Fibroblast of skin of abdomen (primary cell): ENCODE results near the gene GSDMA.
A peak's percentile ranks its signal among the peaks of the same experiment; 100 is the strongest.
"Not testable (repeated sequence)": the region's sequence is repeated elsewhere in the genome, so short reads cannot be mapped to it uniquely, and the experiment has no call there.

Experiments used
- DNase-seq: peaks from one replicate; pipeline ENCODE4 v3.0.0-alpha.2; 2013

The GSDMA gene

GRCh38 chr17:39929646-39930407 is 33.0 kb upstream of the GSDMA start:
- peak; percentile 88 for DNase-seq

DNA sequence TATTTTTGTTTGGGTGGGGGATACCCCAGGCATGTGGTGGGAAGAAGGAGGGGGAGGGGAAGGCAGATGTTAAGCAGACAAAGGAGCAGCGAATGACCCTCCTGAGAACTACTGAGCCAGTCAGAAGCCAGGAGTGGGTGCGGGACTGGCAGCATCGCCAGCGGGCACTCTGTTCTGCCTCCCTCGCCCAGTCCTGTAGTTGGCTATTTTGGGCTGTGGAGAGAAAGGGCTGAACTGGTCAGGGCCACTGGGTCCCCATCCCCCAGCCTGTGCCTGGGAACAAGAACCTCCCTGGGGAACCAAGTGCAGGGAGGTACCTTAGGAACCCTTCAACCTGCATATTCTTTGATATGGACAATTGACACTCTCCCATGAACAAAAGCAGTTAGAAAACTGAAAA is 28.9 kb upstream of the GSDMA start:
- no peak for DNase-seq

- DNase-seq = no peak
These were observed 28.5 kb upstream of the GSDMA start for GRCh38 chr17:39934324-39934723.

DNA sequence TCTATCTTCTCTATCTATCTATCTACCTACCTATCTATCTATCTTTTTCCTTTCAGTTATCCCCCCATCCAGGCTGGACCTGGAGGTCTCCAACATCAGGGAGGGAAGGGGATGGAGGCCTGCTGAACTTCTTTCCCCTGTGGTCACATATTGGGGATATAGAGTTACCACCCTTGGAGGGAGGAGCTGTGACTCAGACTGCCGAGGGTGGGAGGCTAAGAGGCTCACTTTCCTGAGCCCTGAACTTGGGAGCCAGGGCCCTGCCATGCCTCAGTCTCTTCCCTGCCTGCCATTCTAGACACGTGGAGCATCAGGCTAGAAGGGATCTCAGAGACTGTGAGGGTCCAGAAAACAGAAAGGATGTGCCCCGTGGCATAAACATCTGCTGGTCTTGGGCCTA is 26.9 kb upstream of the GSDMA start:
- DNase-seq = no peak

DNA sequence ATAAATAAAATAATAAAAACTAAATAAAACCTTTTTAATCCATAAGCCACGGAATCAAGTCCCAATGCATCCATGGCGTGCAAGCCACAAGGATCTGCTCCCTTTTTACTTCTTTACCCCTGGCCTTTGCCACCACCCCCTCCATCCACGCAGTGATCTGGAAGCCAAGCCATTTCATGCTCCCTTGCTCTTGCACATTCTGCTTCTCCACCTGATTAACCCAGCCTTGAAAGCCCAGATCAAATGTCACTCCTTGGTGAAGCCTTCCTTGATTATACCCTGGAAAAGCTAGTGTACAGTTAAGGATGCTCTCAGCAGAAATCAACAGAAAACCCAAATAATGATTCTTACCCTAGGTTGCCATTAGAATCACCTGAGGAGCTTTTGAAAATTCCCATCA is 25.4 kb upstream of the GSDMA start:
- DNase-seq = no peak

- no peak for DNase-seq
These were observed 24.5 kb upstream of the GSDMA start for GRCh38 chr17:39938140-39938869.

- no peak for DNase-seq
These were observed 23.7 kb upstream of the GSDMA start for GRCh38 chr17:39939106-39939505.

DNA sequence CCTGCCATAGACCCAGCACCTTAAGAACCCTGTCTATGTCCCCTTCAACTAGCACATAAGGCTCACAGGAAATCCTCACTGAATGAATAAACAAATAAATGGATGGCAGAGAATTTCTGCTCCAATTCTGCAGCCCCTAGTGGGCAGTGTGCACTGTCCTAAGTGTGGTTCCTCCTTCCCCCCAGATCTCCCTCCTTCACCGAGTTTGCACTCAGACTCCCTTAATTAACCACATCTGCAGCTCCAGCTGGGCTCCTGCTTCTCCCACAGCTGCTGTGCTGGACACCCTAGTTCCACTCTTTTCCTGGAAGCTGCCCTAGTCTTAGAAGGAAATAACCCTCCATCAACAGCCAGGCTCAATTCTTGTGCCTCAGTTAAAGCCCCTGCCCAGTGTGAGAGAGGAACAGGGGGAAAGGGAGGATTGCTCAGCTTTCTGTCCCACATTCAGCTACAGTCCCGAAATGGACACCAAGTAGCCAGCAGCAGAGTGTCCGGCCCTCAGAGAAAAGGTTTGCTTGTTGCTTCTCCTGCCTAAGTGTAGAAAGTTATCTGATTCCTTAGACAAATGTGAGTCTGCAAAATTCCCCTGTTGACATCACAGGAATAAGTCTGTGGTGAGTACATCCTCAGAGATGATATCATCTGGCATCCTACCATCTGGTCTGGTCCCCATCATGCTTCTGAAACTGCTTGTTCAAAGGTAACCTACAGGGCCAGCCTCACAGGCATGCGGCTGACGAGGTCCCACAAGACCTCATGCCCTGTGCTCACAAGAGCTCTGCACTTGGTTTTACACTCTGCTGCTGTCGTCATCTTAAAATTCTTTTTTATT is 23.0 kb upstream of the GSDMA start:
- peak; percentile 89 for DNase-seq

- DNase-seq = no peak
These were observed 19.0 kb upstream of the GSDMA start for GRCh38 chr17:39943702-39944392.

GRCh38 chr17:39944393-39944711 is 18.5 kb upstream of the GSDMA start:
- no peak for DNase-seq

- no peak for DNase-seq
These were observed 16.1 kb upstream of the GSDMA start for GRCh38 chr17:39946551-39947330.

- not testable (repeated sequence) for DNase-seq
These were observed 14.3 kb upstream of the GSDMA start for GRCh38 chr17:39948489-39948828.

DNA sequence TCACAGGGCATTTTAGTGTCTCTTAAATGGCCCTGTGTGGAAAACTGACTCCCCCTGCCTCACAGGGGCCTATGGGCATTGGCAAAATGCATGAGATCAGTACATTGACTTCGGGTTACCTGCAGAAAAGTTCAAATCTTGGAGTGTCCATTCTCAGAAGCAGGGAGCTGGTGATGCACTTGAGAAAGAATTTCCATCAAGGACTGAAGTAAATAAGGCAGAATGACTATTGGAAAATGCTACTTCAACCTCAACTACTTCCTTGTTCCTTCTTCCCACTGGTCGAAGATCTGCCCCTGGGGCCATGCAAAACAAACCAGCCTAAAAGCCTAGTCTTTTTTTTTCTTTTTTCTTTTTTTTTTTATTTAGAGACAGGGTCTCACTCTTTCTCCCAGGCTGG is 13.8 kb upstream of the GSDMA start:
- DNase-seq = no peak

DNA sequence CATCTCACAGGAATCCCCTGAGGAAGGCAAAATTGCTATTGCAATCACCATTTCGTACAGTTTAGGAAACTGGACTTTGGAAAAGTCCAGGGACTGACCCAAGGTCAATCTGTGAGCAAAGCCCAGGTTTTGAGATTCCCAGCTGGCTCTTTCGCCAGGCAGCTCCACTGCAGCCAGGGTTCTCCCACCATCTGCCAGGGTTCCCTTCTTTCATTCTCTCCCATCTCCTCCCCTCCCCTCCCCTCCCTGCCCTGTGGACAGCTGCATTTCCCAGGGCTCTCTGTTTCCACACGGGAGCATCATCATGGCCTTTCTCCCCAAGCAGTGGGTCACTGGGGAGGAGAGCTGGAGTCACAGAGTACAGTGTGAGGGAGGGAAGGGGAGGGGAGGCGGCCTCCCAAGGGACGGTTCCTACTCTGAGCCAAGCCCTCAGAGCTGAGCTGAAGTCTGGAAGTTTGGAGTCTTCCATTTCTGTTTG is 11.9 kb upstream of the GSDMA start:
- DNase-seq = no peak

GRCh38 chr17:39951924-39952679 is 10.7 kb upstream of the GSDMA start:
- DNase-seq = no peak

GRCh38 chr17:39952680-39953470 is 9.9 kb upstream of the GSDMA start:
- peak; percentile 93 for DNase-seq

- no peak for DNase-seq
These were observed 9.3 kb upstream of the GSDMA start for GRCh38 chr17:39953471-39953888.

DNA sequence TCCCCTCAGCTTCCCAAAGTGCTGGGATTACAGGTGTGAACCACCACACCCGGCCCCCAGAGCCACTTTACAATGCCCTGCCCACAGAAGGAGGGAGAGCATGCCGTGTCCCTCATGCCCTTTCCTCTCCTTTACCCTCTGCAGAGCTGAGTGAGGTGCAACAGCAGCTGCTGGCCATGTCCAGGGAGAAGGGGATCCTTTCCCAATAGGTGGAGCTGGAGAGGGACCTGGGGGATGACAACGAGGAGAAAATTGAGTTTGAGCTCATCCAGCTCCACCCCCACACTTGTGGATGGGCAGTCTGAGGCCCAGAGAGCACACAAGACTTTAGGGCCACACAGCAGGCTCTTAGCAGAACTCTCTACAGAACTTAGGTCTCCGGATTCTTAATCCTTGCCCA is 7.9 kb upstream of the GSDMA start:
- DNase-seq = no peak

DNA sequence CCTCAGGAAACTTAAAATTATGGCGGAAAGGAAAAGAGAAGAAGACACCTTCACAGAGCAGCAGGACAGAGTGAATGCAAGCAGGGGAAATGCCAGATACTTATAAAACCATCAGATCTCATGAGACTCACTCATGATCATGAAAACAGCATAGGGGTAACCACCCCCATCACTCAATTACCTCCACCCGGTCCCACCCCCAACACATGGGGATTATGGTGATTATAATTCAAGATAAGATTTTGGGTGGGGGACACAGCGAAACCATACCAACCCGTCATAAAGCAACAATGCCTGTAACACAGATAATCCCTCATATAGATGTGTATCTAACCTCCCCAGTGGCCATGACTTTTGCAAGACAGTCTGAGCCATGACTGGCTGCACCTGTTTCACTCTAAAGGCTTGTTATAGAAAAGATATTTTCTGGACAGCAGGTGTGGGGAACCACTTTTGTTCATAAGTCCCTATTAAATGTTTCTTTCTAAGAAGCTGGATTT is 7.0 kb upstream of the GSDMA start:
- no peak for DNase-seq

- DNase-seq = no peak
These were observed 2.2 kb upstream of the GSDMA start for GRCh38 chr17:39960524-39961041.
